ENCODE measurements around the gene MFGE8.

DNA sequence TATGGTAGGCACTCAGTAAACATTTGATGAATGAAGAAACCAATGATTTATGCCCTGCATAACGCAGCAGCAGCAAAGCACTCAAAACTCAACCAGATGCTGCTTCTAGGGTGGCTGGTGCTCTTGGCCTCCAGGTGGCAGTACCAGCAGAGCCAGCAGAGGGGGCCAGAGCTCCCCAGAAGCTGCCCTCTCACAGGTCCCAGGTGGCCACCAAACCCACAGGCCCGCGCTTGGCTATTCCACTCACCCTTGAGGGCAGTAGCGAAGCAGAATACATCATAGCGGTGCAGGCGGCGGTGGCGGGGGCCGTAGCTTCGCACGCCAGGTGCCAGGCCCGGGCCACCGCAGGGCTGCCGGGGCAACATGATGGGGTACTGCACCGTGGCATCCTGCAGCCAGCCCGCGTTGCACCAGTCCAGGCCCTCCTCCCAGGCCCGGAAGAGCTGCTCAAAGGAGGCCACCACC lies 34.4 kb downstream of the MFGE8 start:
- TF ChIP-seq POLR2AphosphoS5 (IDR thresholded peaks at IDR 0.05; ENCODE audit: low read depth, low read length) (no peak), SIN3A (IDR thresholded peaks at IDR 0.05; ENCODE audit: borderline replicate concordance, insufficient read depth, low read length) (no peak), TAF1 (IDR thresholded peaks at IDR 0.05; ENCODE audit: borderline replicate concordance, insufficient read depth, low read length) (no peak)

Data from PFSK-1 (cell line).